Measurements from ENCODE around the gene EZR.
"Not testable (repeated sequence)": the region's sequence is repeated elsewhere in the genome, so short reads cannot be mapped to it uniquely, and the experiment has no call there.

The EZR gene

DNA sequence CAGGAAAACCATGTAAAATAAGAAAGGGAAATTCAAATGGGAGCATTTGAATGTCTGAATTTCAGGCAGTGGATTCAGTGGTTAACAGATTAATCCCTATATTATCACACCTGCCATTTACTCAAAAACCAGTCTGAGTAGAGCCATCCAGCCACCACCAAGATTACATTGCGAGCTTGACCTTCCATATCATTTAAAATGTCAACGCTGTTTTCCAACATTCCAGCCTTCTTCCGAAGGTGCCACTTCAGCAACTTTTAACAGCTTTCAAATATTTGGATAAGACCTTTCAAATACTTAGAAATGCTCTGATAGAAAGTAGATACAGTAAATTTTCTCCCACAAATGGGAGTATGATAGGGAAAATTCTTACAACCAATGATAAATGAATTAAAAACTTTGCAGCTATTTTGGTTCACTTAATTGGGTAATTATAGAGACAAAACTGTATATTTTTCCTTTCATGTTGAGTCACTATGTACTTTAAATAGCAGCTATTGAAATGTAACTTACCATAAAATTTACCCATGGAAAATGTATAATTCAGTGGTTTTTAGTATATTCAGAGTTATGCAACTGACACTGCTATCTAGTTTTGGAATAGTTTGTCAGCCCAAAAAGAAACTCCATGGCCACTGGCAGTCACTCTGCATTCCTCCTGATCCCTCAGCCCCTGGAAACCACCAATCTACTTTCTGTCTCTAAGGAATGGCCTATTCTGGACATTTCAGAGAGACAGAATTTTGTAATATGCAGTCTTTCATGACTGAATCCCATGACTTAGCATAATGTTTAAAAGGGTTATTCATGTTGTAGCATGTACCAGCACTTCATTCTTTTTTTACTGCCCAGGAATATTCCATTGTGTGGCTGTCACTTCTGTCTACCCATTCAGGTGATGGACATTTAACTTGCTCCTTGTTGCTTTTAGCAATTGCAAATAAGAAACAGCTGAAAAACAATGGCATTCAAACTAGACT lies 21.5 kb downstream of the EZR start:
- DNase-seq (ENCODE audit: low read depth in 3 of 3) = no peak

DNA sequence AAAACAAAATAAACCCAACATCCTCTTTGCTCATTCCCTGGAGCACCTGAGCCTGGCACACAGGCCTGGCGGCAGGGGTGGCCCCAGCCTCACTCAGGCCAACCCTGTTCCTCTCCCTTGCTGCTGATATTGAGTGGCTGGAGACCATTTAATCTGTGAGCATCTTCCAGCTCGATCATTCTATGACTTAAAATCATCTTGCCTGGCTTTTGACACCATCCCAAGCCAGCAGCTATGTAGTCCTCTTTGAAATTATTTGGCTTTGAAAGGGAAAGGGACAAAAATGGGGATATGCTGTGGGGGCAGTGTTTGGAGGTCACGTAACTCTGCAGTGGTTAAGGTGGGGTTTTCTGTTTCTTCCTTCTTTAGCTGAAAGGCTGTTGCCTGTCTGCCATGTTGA lies 22.8 kb downstream of the EZR start:
- DNase-seq (ENCODE audit: low read depth in 3 of 3) = no peak

DNA sequence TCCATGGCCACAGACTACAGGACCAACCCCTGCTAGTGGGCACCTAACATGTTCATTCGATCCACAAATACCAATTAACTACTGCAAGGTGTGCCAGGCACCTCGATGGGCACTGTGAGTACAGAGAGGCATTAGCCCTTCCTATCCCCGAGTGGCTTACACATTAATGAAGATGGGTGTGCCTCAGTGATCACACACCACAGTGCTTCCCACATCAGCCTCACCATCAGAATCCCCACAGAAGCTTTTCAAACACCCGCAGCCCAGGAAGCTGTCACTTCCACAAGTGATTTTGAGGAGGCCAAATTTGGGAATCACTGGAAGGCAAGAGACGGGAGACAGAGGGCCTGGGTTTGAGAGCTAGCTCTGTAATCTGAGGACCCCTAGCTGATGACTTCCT lies 23.7 kb downstream of the EZR start:
- no peak for DNase-seq (ENCODE audit: low read depth in 3 of 3)

DNA sequence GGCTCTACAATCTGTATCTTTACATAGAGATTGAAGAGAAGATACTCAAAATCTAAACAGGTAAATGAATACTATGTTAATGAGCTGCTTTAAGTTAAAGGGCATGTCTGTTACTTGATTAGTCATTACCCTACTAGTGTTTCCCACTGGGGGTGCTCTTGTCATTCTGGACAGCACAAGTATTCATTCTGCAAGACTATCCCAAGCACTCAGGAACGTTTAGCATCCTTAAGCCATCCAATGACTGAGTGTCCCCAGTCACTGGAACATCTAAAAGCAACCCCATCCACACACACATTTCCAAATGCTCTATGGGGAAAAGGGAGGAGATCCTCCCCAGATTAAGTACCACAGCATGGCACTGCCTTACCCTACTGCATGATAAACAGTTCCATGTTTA lies 25.7 kb downstream of the EZR start:
- DNase-seq (ENCODE audit: low read depth in 3 of 3) = no peak

DNA sequence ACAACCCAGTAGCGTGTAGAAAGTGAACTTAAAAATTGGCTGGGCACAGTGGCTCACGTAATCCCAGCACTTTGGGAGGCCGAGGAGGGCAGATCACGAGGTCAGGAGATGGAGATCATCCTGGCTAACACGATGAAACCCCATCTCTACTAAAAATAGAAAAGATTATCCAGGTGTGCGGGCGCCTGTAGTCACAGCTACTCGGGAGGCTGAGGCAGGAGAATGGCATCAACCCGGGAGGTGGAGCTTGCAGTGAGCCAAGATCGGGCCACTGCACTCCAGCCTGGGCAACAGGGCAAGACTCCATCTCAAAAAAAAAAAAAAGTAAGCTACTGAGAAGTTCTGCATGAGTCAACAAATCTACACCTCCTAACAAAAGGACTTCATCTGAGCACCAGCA lies 26.7 kb downstream of the EZR start:
- not testable (repeated sequence) for DNase-seq (ENCODE audit: low read depth in 3 of 3)

DNA sequence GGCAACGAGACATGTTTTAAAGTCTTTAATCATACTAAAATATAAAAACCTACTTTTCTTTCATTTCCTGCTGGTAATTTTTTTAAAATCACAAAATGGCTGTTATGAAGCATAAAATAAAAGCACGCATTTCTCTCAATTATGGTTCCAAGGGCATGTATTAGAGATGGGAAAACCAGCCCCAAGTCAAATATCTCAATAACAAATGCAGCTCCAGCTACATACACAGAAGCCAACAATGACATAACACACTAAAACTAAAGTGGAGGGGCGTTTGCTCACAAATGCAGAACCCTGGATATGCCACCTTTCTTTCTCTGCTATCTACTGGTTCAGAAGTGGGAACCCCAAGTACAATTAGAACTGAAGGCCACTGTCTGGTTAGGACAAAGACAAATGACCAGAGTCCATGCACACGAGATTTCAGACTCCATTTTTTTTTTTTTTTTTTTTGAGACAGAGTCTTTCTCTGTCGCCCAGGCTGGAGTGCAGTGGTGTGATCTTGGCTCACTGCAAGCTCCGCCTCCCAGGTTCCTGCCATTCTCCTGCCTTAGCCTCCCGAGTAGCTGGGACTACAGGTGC lies 27.8 kb downstream of the EZR start:
- DNase-seq (ENCODE audit: low read depth in 3 of 3) = no peak

DNA sequence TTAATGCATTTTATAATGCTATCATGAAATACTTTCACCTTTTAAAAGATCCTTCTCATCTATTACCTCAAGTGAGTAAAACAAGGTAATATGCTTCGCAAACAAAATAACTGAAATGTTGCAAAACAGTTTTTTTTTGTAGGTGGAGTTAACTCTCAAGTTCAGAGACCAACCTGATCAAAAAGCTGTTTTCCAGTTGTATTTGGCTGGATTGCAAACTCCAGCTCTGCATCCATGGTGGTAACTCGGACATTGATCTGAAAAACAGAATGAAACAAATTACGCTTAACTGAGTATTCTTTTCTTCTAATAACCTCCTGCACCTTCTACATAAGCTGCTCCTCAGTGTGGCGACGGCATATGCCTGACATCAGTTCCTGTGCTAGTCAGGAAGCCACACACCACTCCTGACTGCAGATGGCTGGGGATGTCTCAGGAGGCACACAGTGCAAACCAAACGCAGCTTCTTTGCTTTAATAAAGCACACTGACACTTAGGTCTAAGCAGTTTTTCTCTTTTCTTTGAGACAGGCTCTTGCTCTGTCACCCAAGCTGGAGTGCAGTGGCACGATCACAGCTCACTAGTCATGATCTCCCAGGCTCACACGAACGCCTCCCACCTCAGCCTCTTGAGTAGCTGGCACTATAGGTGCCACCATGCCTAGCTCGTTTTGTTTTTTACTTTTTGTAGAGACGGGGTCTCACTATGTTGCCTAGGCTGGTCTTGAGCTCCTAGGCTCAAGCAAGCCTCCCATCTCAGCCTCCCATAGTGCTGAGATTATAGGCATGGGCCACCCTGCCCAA lies 29.9 kb downstream of the EZR start:
- DNase-seq (ENCODE audit: low read depth in 3 of 3) = no peak

DNA sequence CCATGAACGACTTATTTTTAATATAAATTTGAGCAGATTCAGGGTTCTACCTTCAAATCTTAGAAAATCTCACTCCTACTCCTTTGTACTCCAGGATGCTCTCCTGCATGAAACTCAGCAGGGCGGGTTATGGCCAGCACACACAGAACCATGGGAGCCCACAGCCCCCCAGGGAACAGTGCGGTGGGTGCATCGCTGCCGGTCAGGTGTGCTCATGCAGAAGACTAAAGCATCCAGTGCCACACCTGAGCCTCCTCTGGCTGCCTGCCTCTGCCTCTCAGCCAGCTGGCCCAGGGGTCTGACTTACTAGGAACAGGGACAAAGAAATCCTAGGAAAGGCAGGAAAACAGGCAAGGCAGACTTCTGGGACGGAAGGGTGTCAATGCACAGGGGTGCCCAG lies 31.8 kb downstream of the EZR start:
- DNase-seq (ENCODE audit: low read depth in 3 of 3) = no peak

DNA sequence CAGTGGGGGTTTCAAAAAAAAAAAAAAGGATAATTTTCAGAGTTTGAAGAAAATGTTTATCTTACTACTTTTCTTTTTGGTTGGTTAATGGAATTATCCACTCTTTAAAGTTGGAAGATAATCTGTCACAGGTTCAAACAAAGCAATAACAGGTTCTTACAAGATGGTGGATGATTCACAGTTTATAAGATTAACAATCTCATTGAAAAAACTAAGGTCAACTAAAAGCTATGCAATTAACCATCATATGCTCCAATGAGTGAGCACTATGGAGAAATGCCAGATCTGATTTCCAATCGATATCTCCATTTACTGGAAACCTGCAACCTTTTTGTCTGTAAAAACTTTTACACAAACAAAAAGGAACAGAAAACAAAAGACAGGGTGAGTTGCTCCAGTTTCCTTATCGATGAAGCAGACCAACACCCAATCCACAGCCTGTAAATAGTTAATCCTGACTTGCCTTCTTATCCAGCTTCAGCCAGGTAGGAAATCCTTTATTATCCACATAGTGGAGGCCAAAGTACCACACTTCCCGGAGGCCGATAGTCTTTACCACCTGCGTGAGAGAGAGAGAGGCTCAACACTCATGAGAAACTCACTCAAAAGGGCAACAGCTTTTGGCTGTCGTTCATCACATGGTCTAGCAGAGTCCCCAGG lies 32.4 kb downstream of the EZR start:
- no peak for DNase-seq (ENCODE audit: low read depth in 3 of 3)

DNA sequence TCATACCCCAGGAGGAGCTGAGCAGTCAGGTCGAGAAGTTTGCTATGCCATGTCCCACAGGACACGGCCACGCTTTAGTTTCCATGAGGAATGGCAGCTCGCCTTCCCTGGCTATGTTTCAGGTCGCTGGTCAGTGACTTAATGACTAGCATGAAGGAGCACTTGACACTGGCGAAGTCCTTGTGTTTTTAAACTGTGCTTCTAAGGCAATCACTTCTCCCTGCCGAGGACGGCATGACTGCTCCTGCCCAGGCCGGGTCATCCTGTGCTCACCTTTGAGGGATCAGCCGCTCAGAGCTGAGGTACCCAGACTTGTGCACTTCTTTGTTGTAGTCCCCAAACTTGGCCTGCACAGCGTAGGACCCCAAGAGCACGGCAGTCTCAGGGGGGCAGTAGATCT lies 34.1 kb downstream of the EZR start:
- no peak for DNase-seq (ENCODE audit: low read depth in 3 of 3)

DNA sequence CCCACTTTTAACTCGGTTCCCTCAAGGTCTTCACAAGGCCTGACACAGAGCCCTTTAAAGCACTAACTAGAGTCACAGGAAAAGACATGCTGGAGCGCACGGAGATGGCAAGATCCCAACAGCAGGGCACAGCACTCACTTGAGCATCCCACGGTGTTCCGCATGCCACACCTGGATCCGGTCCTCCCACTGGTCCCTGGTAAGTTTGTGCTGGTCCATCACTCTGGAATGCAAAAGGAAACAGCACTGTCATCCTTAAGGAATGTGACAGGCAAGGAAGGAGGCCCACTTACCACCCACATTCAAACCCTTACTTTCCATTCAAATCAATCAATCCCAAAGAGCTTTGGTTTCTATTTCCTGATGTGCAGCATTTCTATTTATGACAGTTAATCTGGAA lies 34.7 kb downstream of the EZR start:
- DNase-seq (ENCODE audit: low read depth in 3 of 3) = no peak

DNA sequence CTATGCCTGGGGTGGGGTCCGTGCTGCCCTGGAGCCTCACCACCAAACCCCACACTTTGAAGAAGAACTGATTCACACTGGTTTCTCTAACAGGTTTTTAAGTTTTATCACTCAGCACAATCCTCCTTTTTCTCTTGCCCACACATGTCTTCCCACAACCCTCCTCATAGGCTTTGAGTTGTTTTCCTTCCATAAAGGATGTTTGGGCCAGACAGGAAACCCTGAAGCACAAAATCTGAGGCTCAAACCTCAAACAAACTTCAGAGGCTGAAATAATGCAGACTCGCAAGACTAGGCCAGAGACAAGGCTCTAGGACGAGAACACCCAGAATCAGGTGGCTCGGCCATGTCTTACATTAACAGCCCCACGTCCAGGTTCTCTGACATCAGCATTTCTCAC lies 35.3 kb downstream of the EZR start:
- DNase-seq (ENCODE audit: low read depth in 3 of 3) = no peak

DNA sequence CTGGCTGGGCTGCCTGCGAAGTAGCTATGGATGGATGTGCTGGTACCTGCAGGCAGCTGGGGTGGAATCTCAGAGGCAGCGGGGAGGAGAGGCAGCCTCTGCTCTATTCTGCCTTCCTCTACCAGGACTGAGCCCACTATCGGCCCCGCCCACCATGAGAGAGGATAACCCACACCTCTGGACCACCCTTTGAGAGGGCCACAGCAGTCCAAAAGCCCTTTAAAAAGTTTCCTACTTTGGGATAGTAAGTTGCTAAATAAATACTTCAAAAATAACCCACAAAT lies 36.1 kb downstream of the EZR start:
- DNase-seq (ENCODE audit: low read depth in 3 of 3) = no peak

DNA sequence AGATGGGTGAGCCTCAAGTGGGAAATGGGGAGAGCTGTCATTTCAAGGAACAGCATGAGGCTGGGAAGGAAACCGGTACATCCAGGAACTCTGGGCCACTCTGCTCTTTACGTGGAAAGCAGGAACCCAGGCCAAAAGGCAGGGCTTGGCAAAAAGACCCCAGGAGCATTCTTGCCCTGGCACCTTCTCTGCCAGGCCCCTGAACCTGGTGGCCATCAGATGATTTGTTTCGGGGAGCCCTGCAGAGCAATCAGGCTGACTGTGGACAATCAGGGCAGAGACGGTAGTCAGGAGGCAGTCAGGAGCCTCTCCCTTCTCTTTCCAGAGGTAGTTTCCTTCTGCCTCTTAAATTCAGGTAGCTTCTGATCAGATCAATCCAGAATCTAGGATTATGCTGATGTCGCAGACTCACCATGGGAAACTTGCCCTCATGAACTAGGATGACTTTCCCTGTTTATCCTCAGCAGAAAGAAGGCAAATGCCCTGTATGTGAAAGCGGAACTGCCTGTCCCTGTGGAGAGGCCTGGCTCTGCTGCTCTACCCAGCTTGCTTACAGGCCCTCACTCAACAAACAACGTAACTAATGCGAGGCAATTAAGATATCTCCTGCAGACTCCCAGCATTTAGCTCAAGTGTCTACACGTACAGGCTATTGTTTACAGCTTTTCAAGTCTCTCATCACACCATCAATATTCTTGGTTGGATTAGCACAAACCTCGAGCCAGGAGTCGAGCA lies 36.6 kb downstream of the EZR start:
- no peak for DNase-seq (ENCODE audit: low read depth in 3 of 3)

DNA sequence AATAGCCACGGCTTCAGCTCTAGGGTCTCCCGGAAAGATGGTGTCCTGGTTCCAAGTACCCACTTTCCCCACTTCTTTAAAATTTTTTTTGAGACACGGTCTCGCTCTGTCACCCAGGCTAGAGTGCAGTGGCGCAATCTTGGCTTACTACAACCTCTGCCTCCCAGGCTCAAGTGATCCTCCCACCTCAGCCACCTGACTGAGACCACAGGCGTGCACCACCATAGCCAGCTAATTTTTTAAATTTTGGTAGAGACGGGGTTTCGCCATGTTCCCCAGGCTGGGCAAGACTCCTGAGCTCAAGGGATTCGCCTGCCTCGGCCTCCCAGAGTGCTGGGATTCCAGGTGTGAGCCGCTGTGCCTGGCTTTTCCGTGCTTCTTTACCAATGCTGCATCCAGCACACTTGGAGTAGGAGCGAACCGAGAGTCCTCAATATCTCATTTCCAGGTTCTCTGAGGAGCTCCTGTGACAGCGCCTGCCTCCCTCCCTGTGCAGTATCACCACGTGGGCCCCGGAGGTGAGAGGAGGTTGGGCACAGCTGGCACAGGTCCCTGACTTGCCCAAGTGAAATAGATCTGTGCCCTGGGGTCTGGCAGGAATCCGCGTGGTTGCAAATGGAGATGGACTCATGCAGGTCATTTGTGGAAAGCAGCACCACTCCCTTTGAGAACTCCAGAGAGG lies 37.3 kb downstream of the EZR start:
- DNase-seq (ENCODE audit: low read depth in 3 of 3) = no peak

DNA sequence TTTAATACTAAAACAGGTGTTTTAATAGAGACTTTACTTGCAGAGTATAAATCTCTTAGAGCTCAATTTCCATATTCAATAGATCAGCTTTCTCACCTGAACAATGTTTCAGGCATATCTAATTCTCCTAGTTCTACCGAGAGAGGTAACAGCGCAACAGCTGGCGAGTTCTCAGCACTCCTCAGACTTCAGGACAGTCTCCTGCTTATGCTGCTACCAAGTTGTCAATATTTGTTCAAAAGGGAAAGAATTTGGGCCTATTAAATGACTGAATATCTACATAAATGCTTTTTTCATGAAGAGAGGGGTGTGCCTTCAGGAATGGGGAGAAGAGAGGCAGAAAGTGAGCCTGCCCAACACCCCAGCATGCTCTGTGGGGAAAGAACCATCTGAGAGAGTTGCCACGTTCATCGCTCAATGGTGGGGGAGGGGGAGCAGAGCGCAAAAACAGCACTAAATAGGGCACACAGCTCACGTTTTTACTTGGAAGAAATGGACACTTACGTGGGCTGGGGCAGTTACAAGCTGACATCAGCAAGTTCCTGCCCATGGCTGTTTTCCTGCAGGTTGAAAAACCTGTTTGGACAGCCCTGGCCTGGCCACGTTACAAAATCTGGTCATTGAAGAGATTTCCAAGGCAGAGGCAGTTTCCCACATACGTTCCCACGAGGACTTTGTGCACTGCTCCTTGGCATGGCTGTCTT lies 38.0 kb downstream of the EZR start:
- no peak for DNase-seq (ENCODE audit: low read depth in 3 of 3)

DNA sequence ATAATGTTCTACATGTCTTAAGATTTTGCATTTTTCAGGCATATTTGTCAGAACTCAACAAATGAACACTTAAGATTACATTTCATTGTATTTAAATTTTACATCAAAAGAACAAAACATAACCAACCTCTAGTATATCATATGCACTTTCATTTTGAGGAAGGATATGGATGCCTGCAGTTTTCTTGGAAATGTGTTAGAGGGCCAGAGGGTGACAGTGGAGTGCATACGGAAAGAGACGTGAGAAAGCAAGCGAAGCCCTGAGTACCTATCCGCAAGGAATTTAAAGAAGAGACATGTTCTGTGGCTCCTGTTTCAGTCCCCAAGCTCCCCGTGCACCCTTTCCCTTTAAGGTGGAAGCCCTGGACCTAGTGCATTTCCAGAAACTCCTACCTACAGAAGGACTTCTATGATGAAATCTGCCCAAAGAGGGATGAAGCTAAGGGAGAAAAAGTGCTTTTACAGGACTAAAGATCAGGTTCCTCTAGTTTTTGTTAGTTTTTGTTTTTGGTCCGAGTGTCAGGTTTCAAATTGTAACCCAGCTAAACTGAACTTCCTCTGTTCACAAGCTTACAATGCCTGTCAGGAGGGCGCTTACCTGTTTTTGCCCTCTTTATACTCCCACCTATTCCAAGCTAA lies 38.8 kb downstream of the EZR start:
- DNase-seq (ENCODE audit: low read depth in 3 of 3) = no peak

DNA sequence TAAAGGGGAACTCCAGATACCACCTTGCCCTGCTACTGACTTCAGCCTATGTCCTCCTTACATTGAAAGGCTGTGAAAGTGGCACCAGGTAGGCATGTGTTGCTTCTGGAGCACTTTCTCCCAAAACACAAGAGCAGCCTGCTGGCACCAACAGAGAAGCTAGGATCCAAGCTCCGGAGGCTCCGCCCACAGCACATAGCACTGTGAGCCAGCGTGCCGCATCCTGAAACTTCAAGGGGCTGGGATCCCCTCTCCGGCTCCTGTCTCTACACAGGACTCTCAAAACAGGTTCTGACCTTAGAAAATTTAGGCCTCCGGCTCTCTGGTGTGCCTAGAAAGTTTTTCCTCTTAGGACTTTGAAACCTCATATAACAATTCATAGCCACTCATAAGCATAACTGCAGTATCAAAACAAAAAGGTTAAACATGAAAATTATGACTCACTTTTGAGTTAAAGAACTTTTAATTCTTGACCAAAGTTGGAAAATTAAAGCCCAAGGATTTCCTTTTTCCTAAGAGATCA lies 41.1 kb downstream of the EZR start:
- no peak for DNase-seq (ENCODE audit: low read depth in 3 of 3)

DNA sequence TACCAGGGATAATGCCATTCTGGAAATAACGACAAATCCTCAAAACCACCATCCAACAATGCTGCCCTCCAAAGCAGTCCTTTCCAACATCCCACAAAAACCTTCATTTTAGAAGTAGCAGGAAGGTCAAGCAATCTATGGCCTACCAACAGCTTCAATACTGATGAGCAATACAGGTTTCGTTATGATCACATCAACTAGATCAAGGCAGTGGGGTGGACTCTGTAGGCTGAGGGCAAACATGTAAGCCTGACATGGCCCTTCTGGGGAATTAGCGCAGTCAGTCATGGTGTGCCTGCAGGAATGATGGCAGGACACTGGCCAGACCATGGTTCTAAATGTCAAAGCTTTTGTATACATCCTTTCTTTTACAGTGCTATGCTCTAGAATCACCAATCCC lies 41.7 kb downstream of the EZR start:
- DNase-seq (ENCODE audit: low read depth in 3 of 3) = no peak

DNA sequence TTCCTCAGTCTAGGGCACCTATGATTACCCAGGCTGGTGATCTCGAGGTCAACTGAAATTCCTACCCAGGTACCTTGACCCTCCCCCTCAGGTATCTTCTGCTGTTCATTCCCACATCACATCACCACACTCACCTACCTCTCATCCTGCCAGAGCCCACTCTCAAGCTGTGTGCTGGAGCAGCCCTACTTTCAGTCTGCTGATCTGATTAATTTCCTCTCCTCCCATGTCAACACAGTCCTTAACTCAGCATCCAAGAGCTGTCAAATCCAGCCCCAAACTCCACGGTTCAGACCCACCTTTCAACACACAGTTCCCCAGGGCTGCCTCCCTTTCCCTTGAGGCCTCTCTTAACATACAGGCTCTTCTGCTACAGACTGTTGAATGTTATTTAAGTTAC lies 42.4 kb downstream of the EZR start:
- no peak for DNase-seq (ENCODE audit: low read depth in 3 of 3)
